IMR-90 (cell line): Measurements from ENCODE around the gene HSF2BP. TPM values are rescaled to one million over a fixed set of nuclear protein-coding genes. Genes with fewer than 3 reads are reported as not detected.
A peak's percentile ranks its signal among the peaks of the same experiment; 100 is the strongest.

Experiments
- ATAC-seq: fragments of 200-7000 bp; cut with Tn5 transposase; 2 replicates; pipeline ENCODE4 v1.9.1; 2020; ENCODE audit warnings: low read depth, mild to moderate bottlenecking, moderate library complexity
- BruUV-seq: library from RNA; stranded (reverse); fragments of 400-500 nt; replicated peaks from 2 replicates; lab custom pipeline; 2021; lab: Mats Ljungman, UMichigan
- CTCF ChIA-PET: fragments of 300-600 bp; formaldehyde crosslinking; extraction: SDS; loops from one replicate; lab custom pipeline; 2021; ENCODE audit warnings: antibody characterized with exemption; lab: Yijun Ruan, JAX
- POLR2A ChIA-PET: fragments of 300-600 bp; sonication (Branson Sonifier 250); formaldehyde crosslinking; loops from one replicate; lab custom pipeline; 2022; ENCODE audit warnings: antibody characterized with exemption; ENCODE audit not compliant: unreplicated experiment; lab: Charles Lee
- DNase-seq: peaks from one replicate; pipeline ENCODE4 v3.0.0; 2013
- H2AFZ ChIP-seq: replicated peaks from 2 replicates; pipeline ENCODE3; 2013; ENCODE audit warnings: low read length, mild to moderate bottlenecking; ENCODE audit not compliant: poor library complexity
- H2AK5ac ChIP-seq: 2 replicates; pipeline ENCODE4 v1.6.1; 2013; ENCODE audit warnings: low read depth, low read length, inconsistent platforms
- H2AK9ac ChIP-seq: replicated peaks from 2 replicates; pipeline ENCODE3; 2013; ENCODE audit warnings: mild to moderate bottlenecking, low read depth, low read length, moderate library complexity; ENCODE audit not compliant: poor library complexity
- H2BK120ac ChIP-seq: 2 replicates; pipeline ENCODE4 v1.6.1; 2013; ENCODE audit warnings: low read depth, low read length, inconsistent platforms
- H2BK15ac ChIP-seq: 3 replicates; pipeline ENCODE4 v1.6.1; 2013; ENCODE audit warnings: low read depth, low read length, inconsistent platforms
- H2BK20ac ChIP-seq: 2 replicates; pipeline ENCODE4 v1.6.1; 2013; ENCODE audit warnings: low read depth, mild to moderate bottlenecking, inconsistent platforms, low read length, moderate library complexity
- H2BK5ac ChIP-seq: 2 replicates; pipeline ENCODE4 v1.6.1; 2013; ENCODE audit warnings: mild to moderate bottlenecking, low read depth, low read length, inconsistent platforms; ENCODE audit not compliant: poor library complexity, severe bottlenecking
- H3K14ac ChIP-seq: replicated peaks from 2 replicates; pipeline ENCODE4 v1.6.1; 2013; ENCODE audit warnings: low read depth, low read length, inconsistent platforms
- H3K18ac ChIP-seq: 2 replicates; pipeline ENCODE4 v1.6.1; 2013; ENCODE audit warnings: low read depth, low read length, control low read depth
- H3K23ac ChIP-seq: 2 replicates; pipeline ENCODE4 v1.6.1; 2013; ENCODE audit warnings: low read depth, low read length, inconsistent platforms
- H3K27ac ChIP-seq: 2 replicates; pipeline ENCODE4 v1.5.1; 2013; ENCODE audit warnings: mild to moderate bottlenecking, control low read depth, low read length; ENCODE audit not compliant: insufficient read depth
- H3K27me3 ChIP-seq: 2 replicates; pipeline ENCODE4 v1.6.1; 2013; ENCODE audit warnings: low read length; ENCODE audit not compliant: control insufficient read depth, insufficient read depth
- H3K36me3 ChIP-seq: 2 replicates; pipeline ENCODE4 v1.6.1; 2013; ENCODE audit warnings: low read length, mixed read lengths; ENCODE audit not compliant: control insufficient read depth, insufficient read depth
- H3K4ac ChIP-seq: 2 replicates; pipeline ENCODE4 v1.6.1; 2013; ENCODE audit warnings: low read depth, low read length, inconsistent platforms
- H3K4me1 ChIP-seq: 2 replicates; pipeline ENCODE4 v1.6.1; 2013; ENCODE audit warnings: low read length, mixed read lengths; ENCODE audit not compliant: control insufficient read depth, insufficient read depth
- H3K4me2 ChIP-seq: 2 replicates; pipeline ENCODE4 v1.6.1; 2013; ENCODE audit warnings: low read depth, mild to moderate bottlenecking, control low read depth, low read length, moderate library complexity
- H3K4me3 ChIP-seq: 2 replicates; pipeline ENCODE4 v1.5.1; 2013; ENCODE audit warnings: low read depth, mild to moderate bottlenecking, control low read depth, low read length, moderate library complexity; ENCODE audit not compliant: insufficient read depth
- H3K56ac ChIP-seq: 2 replicates; pipeline ENCODE4 v1.6.1; 2013; ENCODE audit warnings: low read length, inconsistent platforms; ENCODE audit not compliant: insufficient read depth; ENCODE audit errors: extremely low read depth
- H3K79me1 ChIP-seq, 2 experiments: 2 replicates each; pipeline ENCODE4 v1.6.1; 2013; ENCODE audit warnings: low read length in 2 of 2, inconsistent platforms in 1 of 2, low read depth in 1 of 2
- H3K9ac ChIP-seq: 2 replicates; pipeline ENCODE4 v1.6.1; 2013; ENCODE audit warnings: low read depth, low read length, control low read depth
- H3K9me1 ChIP-seq: 2 replicates; pipeline ENCODE4 v1.6.1; 2013; ENCODE audit warnings: low read length, inconsistent platforms; ENCODE audit not compliant: insufficient read depth
- H3K9me3 ChIP-seq: 2 replicates; pipeline ENCODE4 v1.6.1; 2013; ENCODE audit warnings: low read length; ENCODE audit not compliant: control insufficient read depth, insufficient read depth
- H4K20me1 ChIP-seq: 2 replicates; pipeline ENCODE4 v1.6.1; 2013; ENCODE audit warnings: low read length, inconsistent platforms; ENCODE audit not compliant: insufficient read depth
- H4K5ac ChIP-seq: 2 replicates; pipeline ENCODE4 v1.6.1; 2013; ENCODE audit warnings: mild to moderate bottlenecking, low read depth, low read length, control low read depth
- H4K8ac ChIP-seq, 2 experiments: 2 replicates each; pipeline ENCODE4 v1.6.1; 2013; ENCODE audit warnings: low read depth in 2 of 2, low read length in 2 of 2, control low read depth in 1 of 2, inconsistent platforms in 1 of 2
- H4K91ac ChIP-seq: 2 replicates; pipeline ENCODE4 v1.6.1; 2013; ENCODE audit warnings: low read depth, low read length, inconsistent platforms; ENCODE audit not compliant: insufficient read depth
- BHLHE40 ChIP-seq: fragments of 150-350 bp; IDR thresholded peaks from 2 replicates; pipeline ENCODE4 v1.6.1; 2016; ENCODE audit warnings: mild to moderate bottlenecking, low read depth, low read length
- CHD1 ChIP-seq: IDR thresholded peaks from 2 replicates; pipeline ENCODE4 v1.6.1; 2012; ENCODE audit warnings: low read depth, low read length, improper control_type of control experiment
- FOS ChIP-seq: fragments of 150-350 bp; IDR thresholded peaks from 2 replicates; pipeline ENCODE4 v1.6.1; 2016; ENCODE audit warnings: low read depth, low read length
- NFE2L2 ChIP-seq: fragments of 150-350 bp; IDR thresholded peaks from 2 replicates; pipeline ENCODE4 v1.6.1; 2016; ENCODE audit warnings: low read depth, mild to moderate bottlenecking, low read length
- POLR2A ChIP-seq: IDR thresholded peaks from 2 replicates; pipeline ENCODE4 v1.6.1; 2012; ENCODE audit warnings: mild to moderate bottlenecking, low read depth, low read length
- RCOR1 ChIP-seq: IDR thresholded peaks from 2 replicates; pipeline ENCODE4 v1.6.1; 2012; ENCODE audit warnings: mild to moderate bottlenecking, low read length, improper control_type of control experiment; ENCODE audit not compliant: insufficient replicate concordance
- WGBS, 2 experiments: methylation state at CpG; one replicate each; pipeline versions ENCODE4 v1.1.5 to v1.1.7; 2013; ENCODE audit warnings: missing lambda C conversion rate in 2 of 2; ENCODE audit not compliant: insufficient read length in 1 of 2; ENCODE audit errors: extremely low coverage in 2 of 2; 5-methylcytosine and 5-hydroxymethylcytosine counted together
- dilution Hi-C: fragments of 300-500 bp; cut with HindIII; formaldehyde crosslinking; loops from one replicate; pipeline ENCODE4 v1.14.3; 2018; ENCODE audit warnings: low sequenced_read_pairs; ENCODE audit not compliant: unreplicated experiment
- in situ Hi-C: fragments of 300-500 bp; cut with MboI; formaldehyde crosslinking; loops from 3 replicates; pipeline ENCODE4 v1.14.3; 2019; ENCODE audit warnings: low sequenced_read_pairs, inconsistent platforms, mixed read lengths
- intact Hi-C: fragments of 100-400 bp; cut with micrococcal nuclease; formaldehyde crosslinking; loops from 2 replicates; pipeline ENCODE4 v1.10.0; 2022
- polyA plus RNA-seq, 3 experiments: library from polyadenylated mRNA; depleted of rRNA; stranded (reverse); fragments of >200 nt; gene quantifications; 2 replicates each; pipeline ENCODE4 v1.2.3, GENCODE V29; 2012; ENCODE audit warnings: low replicate concordance in 1 of 3
- total RNA-seq: library from RNA; depleted of rRNA; stranded (reverse); fragments of >200 nt; gene quantifications from 2 replicates; pipeline ENCODE4 v1.2.3, GENCODE V29; 2012
- TF ChIP-seq, protein P1 (sequence below): fragments of 150-350 bp; IDR thresholded peaks from 2 replicates; pipeline ENCODE4 v1.6.1; 2017; ENCODE audit warnings: mild to moderate bottlenecking, antibody characterized with exemption, low read length, low read depth

HSF2BP gene
- total and polyA plus RNA-seq, 2 of the 4 experiments (the other 2 are of a cell fraction), result 0.87 to 0.90 TPM

DNA sequence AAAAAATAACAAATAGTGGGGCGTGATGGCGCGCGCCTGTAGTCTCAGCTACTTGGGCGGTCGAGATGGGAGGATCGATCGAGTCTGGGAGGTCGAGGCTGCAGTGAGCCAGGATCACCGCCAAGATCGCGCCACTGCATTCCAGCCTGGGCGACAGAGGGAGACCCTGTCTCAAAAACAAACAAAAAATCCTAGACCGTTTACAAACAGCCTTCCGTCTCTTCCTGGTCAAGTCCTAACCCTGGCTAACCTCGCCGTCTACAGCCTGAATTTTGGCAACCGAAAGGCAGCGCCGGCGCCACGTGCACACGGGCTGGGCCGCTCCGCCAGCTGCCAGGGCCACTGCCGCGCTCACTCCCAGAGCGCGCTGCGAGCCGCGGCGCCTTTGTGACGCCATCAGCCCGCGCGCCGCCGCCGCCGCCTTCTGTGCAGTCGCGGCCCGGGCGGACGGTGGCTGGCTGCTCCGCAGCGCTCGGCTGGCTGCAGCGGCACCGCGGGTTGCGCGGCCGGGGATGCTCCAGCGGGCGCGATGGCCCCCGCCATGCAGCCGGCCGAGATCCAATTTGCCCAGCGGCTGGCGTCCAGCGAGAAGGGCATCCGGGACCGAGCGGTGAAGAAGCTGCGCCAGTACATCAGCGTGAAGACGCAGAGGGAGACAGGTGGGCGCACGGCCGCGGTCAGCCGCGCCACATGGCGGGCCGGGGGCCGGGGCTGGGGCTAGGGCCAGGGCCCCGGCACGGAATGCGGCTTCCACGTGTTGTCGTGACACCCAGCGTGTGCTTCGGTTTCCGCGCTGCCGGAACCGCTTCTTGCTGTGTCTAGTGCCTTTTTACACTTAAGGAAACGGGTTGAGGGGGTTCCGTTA is at the start of gene HSF2BP, which contains the start of gene RRP1B (continued):
- TF ChIP-seq, protein P1, sequence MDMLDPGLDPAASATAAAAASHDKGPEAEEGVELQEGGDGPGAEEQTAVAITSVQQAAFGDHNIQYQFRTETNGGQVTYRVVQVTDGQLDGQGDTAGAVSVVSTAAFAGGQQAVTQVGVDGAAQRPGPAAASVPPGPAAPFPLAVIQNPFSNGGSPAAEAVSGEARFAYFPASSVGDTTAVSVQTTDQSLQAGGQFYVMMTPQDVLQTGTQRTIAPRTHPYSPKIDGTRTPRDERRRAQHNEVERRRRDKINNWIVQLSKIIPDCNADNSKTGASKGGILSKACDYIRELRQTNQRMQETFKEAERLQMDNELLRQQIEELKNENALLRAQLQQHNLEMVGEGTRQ, result peak; percentile 73
- TF ChIP-seq POLR2A (peak; percentile 81), BHLHE40 (peak; percentile 85)

DNA sequence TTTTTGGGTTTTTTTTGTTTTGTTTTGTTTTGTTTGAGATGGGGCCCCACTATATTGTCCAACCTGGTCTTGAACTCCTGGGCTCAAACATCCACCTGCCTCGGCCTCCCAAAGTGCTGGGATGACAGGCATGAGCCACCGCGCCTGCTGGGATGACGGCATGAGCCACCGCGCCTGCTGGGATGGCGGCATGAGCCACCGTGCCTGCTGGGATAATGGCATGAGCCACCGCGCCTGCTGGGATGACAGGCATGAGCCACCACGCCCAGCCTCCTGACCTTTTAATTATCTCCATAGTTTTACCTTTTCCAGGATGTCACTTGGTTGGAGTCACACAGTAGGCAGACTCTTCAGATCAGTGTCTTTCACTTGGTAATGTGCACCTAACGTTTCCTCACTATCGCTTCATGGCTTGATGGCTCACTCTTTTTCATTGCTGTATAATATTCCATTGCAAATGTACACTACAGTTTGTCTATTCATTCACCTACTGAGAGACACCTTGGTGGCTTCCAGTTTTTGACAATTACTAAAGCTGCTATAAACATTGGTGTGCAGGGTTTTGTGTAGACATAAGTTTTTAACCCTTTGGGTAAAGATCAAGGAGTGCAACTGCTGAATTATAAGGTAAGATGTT is 49.6 kb upstream of the HSF2BP start:
- Histone ChIP-seq H3K36me3 (no peaks in the 10 kb centered on the region), H2BK20ac (no peak overlapping the region), H3K79me1 (no peaks in the 10 kb centered on the region), H3K9me1 (no peaks in the 10 kb centered on the region), H4K91ac (no peak overlapping the region), H3K4me3 (no peak overlapping the region), H2AK5ac (no peak overlapping the region), H2BK120ac (no peak overlapping the region), H3K56ac (no peak overlapping the region), H4K5ac (no peak overlapping the region), H3K4me2 (no peak overlapping the region), H2BK15ac (no peak overlapping the region), H3K27me3 (no peaks in the 10 kb centered on the region; the same call in 1 of the 2 replicates), H3K9me3 (peaks cover 2% of the 10 kb centered on the region; the same call in 1 of the 2 replicates), H4K20me1 (no peaks in the 10 kb centered on the region), H2AK9ac (no peak overlapping the region), H3K18ac (no peak overlapping the region), H3K23ac (no peak overlapping the region), H3K4ac (no peak overlapping the region), H4K8ac (no peak overlapping the region), H3K14ac (no peak overlapping the region), H3K4me1 (peaks cover 3% of the 10 kb centered on the region; the same call in 1 of the 2 replicates), H3K27ac (no peak overlapping the region), H2BK5ac (no peak overlapping the region), H2AFZ (no peak overlapping the region), H3K9ac (no peak overlapping the region)
- intact Hi-C loops (no loop called here), in situ Hi-C loops (no loop called here), dilution Hi-C loops (no loop called here)
- ATAC-seq (no peak), DNase-seq (no peak)
- CTCF ChIA-PET, result no interaction called here
- POLR2A ChIA-PET, result no interaction called here
- BruUV-seq, result no TSS peak
- WGBS, 2 experiments, result 83% methylated on average over 9 of the region's 13 CpGs; no CpG with 5 or more reads in 1 of the 2 experiments
- no peak for TF ChIP-seq NFE2L2
- TF ChIP-seq FOS, result no peak
- TF ChIP-seq RCOR1, result no peak
- TF ChIP-seq CHD1, result no peak
